Skin of body (tissue), 2 donors: Measurements from ENCODE around the gene KCNJ10. TPM values are rescaled to one million over a fixed set of nuclear protein-coding genes. Genes with fewer than 3 reads are reported as not detected.

Experiments used
- DNase-seq: peaks from one replicate; lab custom pipeline; 2025; lab: John Stamatoyannopoulos, UW
- total RNA-seq: library from RNA; depleted of rRNA; stranded (reverse); fragments of >200 nt; gene quantifications from one replicate; pipeline ENCODE4 v1.2.3, GENCODE V29; 2014

Gene KCNJ10
- total RNA-seq, 1 donor from 2014 or later = under 0.01 TPM

- DNase-seq = no peak
Observed at GRCh38 chr1:159965263-159965662, 104.7 kb downstream of the KCNJ10 start.

- no peak for DNase-seq
Observed at GRCh38 chr1:159964144-159964543, 105.8 kb downstream of the KCNJ10 start.

- no peak for DNase-seq
Observed at GRCh38 chr1:159962176-159962575, 107.8 kb downstream of the KCNJ10 start.

- DNase-seq = no peak
Observed at GRCh38 chr1:159961636-159962035, 108.3 kb downstream of the KCNJ10 start.

GRCh38 chr1:159960721-159961381 lies 109.1 kb downstream of the KCNJ10 start:
- peak; percentile 93 for DNase-seq

GRCh38 chr1:159959451-159959850 lies 110.5 kb downstream of the KCNJ10 start:
- DNase-seq = no peak

- no peak for DNase-seq
Observed at GRCh38 chr1:159958719-159959380, 111.1 kb downstream of the KCNJ10 start.

- no peak for DNase-seq
Observed at GRCh38 chr1:159957824-159958268, 112.1 kb downstream of the KCNJ10 start.

- DNase-seq = no peak
Observed at GRCh38 chr1:159955456-159955855, 114.5 kb downstream of the KCNJ10 start.

GRCh38 chr1:159953536-159954515 lies 116.1 kb downstream of the KCNJ10 start, which contains the start of gene SLAMF9:
TSS of gene SLAMF9 (minus strand) at chr1:159954237. CDS start at chr1:159954137, 100 bp downstream.
- peak; percentile 9 for DNase-seq

GRCh38 chr1:159952932-159953331 lies 117.0 kb downstream of the KCNJ10 start:
- DNase-seq = no peak

GRCh38 chr1:159951551-159951950 lies 118.4 kb downstream of the KCNJ10 start:
- no peak for DNase-seq

- no peak for DNase-seq
Observed at GRCh38 chr1:159951016-159951415, 118.9 kb downstream of the KCNJ10 start.

GRCh38 chr1:159949981-159950381 lies 120.0 kb downstream of the KCNJ10 start:
- no peak for DNase-seq

GRCh38 chr1:159949123-159949522 lies 120.8 kb downstream of the KCNJ10 start:
- DNase-seq = no peak

Other genes with a start within 250 kb of the KCNJ10 start
- gene SLAMF8, start 243.3 kb downstream of the KCNJ10 start, total RNA-seq = 0.20 TPM
- gene VSIG8, start 207.5 kb downstream of the KCNJ10 start, total RNA-seq = 8.2 TPM
- 0.59 TPM for gene CFAP45, start 170.0 kb downstream of the KCNJ10 start, total RNA-seq
- 145 TPM for gene TAGLN2, start 144.7 kb downstream of the KCNJ10 start, total RNA-seq
- gene IGSF9, start 124.5 kb downstream of the KCNJ10 start, total RNA-seq = 8.4 TPM
- gene SLAMF9, start 115.9 kb downstream of the KCNJ10 start, total RNA-seq = not detected
- 3.5 TPM for gene PIGM, start 38.2 kb downstream of the KCNJ10 start, total RNA-seq
- gene KCNJ9, start 11.4 kb upstream of the KCNJ10 start, total RNA-seq = not detected
- gene IGSF8, start 28.5 kb upstream of the KCNJ10 start, total RNA-seq = 11.9 TPM
- gene ATP1A2, start 45.6 kb upstream of the KCNJ10 start, total RNA-seq = 20.7 TPM
- gene ATP1A4, start 81.4 kb upstream of the KCNJ10 start, total RNA-seq = not detected
- gene CASQ1, start 120.4 kb upstream of the KCNJ10 start, total RNA-seq = 109 TPM
- 26.8 TPM for gene PEA15, start 135.2 kb upstream of the KCNJ10 start, total RNA-seq
- gene DCAF8, start 192.4 kb upstream of the KCNJ10 start, total RNA-seq = 94.4 TPM
- gene PEX19, start 215.0 kb upstream of the KCNJ10 start, total RNA-seq = 50.1 TPM